ENCODE data around the gene SMG6. TPM values are rescaled to one million over a fixed set of nuclear protein-coding genes. Genes with fewer than 3 reads are reported as not detected.
A peak's percentile ranks its signal among the peaks of the same experiment; 100 is the strongest.

Gene SMG6
- total RNA-seq, 1 donor from 2014 or later: 39.7 TPM

DNA sequence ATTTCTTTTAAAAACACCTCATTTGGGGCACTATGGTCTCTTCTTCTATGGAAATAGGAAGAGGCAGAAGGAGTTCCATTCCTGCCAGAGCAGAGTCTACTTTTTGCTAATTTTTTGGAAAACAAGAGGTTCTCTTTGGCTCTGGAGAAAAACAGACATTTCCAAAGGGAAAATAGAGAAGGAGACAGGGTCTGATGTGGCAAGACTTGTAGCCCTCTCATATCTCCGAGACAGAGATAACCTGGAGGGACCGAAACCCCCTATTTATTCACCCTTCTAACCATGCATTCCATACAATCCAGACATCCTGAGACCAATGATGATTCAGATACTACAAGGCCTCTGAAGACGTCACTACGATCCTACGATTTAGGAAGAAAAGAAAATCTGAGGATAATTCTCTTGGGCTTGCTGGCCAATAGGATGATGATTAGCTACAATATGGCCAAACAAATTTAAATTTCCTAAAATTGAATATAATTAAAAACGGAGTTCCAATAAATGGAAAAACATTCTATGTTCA is 178.5 kb downstream of the SMG6 start:
- peaks cover 34% of the 10 kb centered on the region for H3K4me1 ChIP-seq (ENCODE audit: insufficient read depth, low read length)
- H3K4me3 Mint-ChIP-seq (ENCODE audit: unreplicated experiment): no peak overlapping the region
- peaks cover 23% of the 10 kb centered on the region for H3K4me1 Mint-ChIP-seq (ENCODE audit: low read depth, unreplicated experiment)
- H3K9me3 ChIP-seq (ENCODE audit: insufficient read depth, low read depth, low read length): no peaks in the 10 kb centered on the region
- H3K9ac ChIP-seq (ENCODE audit: low read length): peak overlapping the region; percentile 58
- H4K20me1 ChIP-seq (ENCODE audit: insufficient read depth, low read length): no peaks in the 10 kb centered on the region
- H3K36me3 ChIP-seq (ENCODE audit: insufficient read depth, low read length): peaks cover 8% of the 10 kb centered on the region
- TF ChIP-seq, protein P1, sequence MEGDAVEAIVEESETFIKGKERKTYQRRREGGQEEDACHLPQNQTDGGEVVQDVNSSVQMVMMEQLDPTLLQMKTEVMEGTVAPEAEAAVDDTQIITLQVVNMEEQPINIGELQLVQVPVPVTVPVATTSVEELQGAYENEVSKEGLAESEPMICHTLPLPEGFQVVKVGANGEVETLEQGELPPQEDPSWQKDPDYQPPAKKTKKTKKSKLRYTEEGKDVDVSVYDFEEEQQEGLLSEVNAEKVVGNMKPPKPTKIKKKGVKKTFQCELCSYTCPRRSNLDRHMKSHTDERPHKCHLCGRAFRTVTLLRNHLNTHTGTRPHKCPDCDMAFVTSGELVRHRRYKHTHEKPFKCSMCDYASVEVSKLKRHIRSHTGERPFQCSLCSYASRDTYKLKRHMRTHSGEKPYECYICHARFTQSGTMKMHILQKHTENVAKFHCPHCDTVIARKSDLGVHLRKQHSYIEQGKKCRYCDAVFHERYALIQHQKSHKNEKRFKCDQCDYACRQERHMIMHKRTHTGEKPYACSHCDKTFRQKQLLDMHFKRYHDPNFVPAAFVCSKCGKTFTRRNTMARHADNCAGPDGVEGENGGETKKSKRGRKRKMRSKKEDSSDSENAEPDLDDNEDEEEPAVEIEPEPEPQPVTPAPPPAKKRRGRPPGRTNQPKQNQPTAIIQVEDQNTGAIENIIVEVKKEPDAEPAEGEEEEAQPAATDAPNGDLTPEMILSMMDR (IDR thresholded peaks at IDR 0.05; ENCODE audit: insufficient read depth, low read depth, low read length): no peak
- TF ChIP-seq EZH2 (IDR thresholded peaks at IDR 0.05; ENCODE audit: insufficient read depth, low read length): no peak
- peak overlapping the region; percentile 79 for H3K27ac ChIP-seq (ENCODE audit: low read depth, low read length)
- FAIRE-seq (peak; percentile 39), DNase-seq (ENCODE audit: low read depth) (peak; percentile 84)
- peak overlapping the region; percentile 36 for H3K4me2 ChIP-seq (ENCODE audit: low read length)
- no peaks in the 10 kb centered on the region for H3K27me3 ChIP-seq (ENCODE audit: insufficient read depth, low read length)
- H3K27ac Mint-ChIP-seq (ENCODE audit: unreplicated experiment): peak overlapping the region; percentile 77
- no peak overlapping the region for H3K4me3 ChIP-seq (ENCODE audit: insufficient read depth, low read depth, low read length)
- peaks cover 8% of the 10 kb centered on the region for H3K36me3 Mint-ChIP-seq (ENCODE audit: low read depth, unreplicated experiment)
- H2AFZ ChIP-seq (ENCODE audit: low read depth, low read length): no peak overlapping the region
- H3K27me3 Mint-ChIP-seq (ENCODE audit: low read depth, unreplicated experiment): no peaks in the 10 kb centered on the region
- peaks cover 5% of the 10 kb centered on the region for H3K79me2 ChIP-seq (ENCODE audit: insufficient read depth, low read length)
- no peaks in the 10 kb centered on the region for H3K9me3 Mint-ChIP-seq (ENCODE audit: unreplicated experiment)

DNA sequence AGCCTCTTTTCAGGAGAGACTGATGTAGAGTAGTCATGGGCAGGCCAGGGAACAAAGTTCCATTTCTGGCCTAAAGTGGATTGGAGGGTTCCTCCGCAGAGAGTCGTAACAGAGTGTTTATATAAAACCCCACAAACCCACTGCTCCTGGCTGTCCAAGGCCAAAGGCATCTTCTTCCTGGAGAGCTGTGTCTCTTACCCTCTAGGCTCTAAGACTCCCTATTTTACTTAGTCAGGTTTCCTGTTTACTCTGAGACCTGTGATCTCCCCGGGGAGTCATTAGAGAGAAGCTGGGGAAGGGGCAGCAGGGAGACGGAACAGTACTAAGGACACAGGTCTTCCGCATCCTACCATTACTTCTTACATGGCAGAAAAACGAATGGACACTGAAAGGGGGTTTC is 179.2 kb downstream of the SMG6 start:
- H3K27ac ChIP-seq (ENCODE audit: low read depth, low read length): peak overlapping the region; percentile 79
- peak overlapping the region; percentile 36 for H3K4me2 ChIP-seq (ENCODE audit: low read length)
- H3K27me3 ChIP-seq (ENCODE audit: insufficient read depth, low read length): no peaks in the 10 kb centered on the region
- H3K36me3 Mint-ChIP-seq (ENCODE audit: low read depth, unreplicated experiment): peaks cover 9% of the 10 kb centered on the region
- no peaks in the 10 kb centered on the region for H4K20me1 ChIP-seq (ENCODE audit: insufficient read depth, low read length)
- H3K9me3 ChIP-seq (ENCODE audit: insufficient read depth, low read depth, low read length): no peaks in the 10 kb centered on the region
- no peaks in the 10 kb centered on the region for H3K9me3 Mint-ChIP-seq (ENCODE audit: unreplicated experiment)
- H3K4me3 ChIP-seq (ENCODE audit: insufficient read depth, low read depth, low read length): peak overlapping the region; percentile 35
- no peaks in the 10 kb centered on the region for H3K27me3 Mint-ChIP-seq (ENCODE audit: low read depth, unreplicated experiment)
- no peak overlapping the region for H2AFZ ChIP-seq (ENCODE audit: low read depth, low read length)
- no peak for DNase-seq (ENCODE audit: low read depth)
- peaks cover 10% of the 10 kb centered on the region for H3K36me3 ChIP-seq (ENCODE audit: insufficient read depth, low read length)
- peak overlapping the region; percentile 58 for H3K9ac ChIP-seq (ENCODE audit: low read length)
- FAIRE-seq: no peak
- H3K27ac Mint-ChIP-seq (ENCODE audit: unreplicated experiment): peak overlapping the region; percentile 77
- H3K4me1 Mint-ChIP-seq (ENCODE audit: low read depth, unreplicated experiment): peaks cover 23% of the 10 kb centered on the region
- no peak overlapping the region for H3K4me3 Mint-ChIP-seq (ENCODE audit: unreplicated experiment)
- H3K4me1 ChIP-seq (ENCODE audit: insufficient read depth, low read length): peaks cover 34% of the 10 kb centered on the region
- peaks cover 5% of the 10 kb centered on the region for H3K79me2 ChIP-seq (ENCODE audit: insufficient read depth, low read length)
- TF ChIP-seq, protein P1 (IDR thresholded peaks at IDR 0.05; ENCODE audit: insufficient read depth, low read depth, low read length): no peak
- TF ChIP-seq EZH2 (IDR thresholded peaks at IDR 0.05; ENCODE audit: insufficient read depth, low read length): no peak

Measured in astrocyte (in vitro differentiated cells and primary cell).